Smooth muscle cell (in vitro differentiated cells): Measurements from ENCODE around the gene MYO10. TPM values are rescaled to one million over a fixed set of nuclear protein-coding genes. Genes with fewer than 3 reads are reported as not detected.

Source experiments
- DNase-seq: peaks from one replicate; lab custom pipeline; 2025; ENCODE audit not compliant: unreplicated experiment; lab: John Stamatoyannopoulos, UW
- H2AFZ ChIP-seq: fragments of 200-600 bp; sonication (generic); 2 replicates; pipeline ENCODE4 v1.6.0; 2016; ENCODE audit warnings: antibody characterized with exemption, low read depth, mild to moderate bottlenecking
- H3F3A ChIP-seq: fragments of 200-600 bp; sonication (generic); 2 replicates; pipeline ENCODE4 v1.6.0; 2017; ENCODE audit warnings: antibody characterized with exemption, low read depth
- H3K27ac ChIP-seq: fragments of 200-600 bp; sonication (generic); 2 replicates; pipeline ENCODE4 v1.5.1; 2016; ENCODE audit warnings: low read depth, mild to moderate bottlenecking
- H3K27me3 ChIP-seq: fragments of 200-600 bp; sonication (generic); 2 replicates; pipeline ENCODE4 v1.6.1; 2016; ENCODE audit warnings: low read depth, mild to moderate bottlenecking
- H3K36me3 ChIP-seq: fragments of 200-600 bp; sonication (generic); 2 replicates; pipeline ENCODE4 v1.5.1; 2016; ENCODE audit warnings: low read depth
- H3K4me1 ChIP-seq: fragments of 200-600 bp; sonication (generic); 2 replicates; pipeline ENCODE4 v1.5.1; 2016; ENCODE audit warnings: low read depth
- H3K4me2 ChIP-seq: fragments of 200-600 bp; sonication (generic); 2 replicates; pipeline ENCODE4 v1.6.0; 2016; ENCODE audit warnings: mild to moderate bottlenecking
- H3K4me3 ChIP-seq: fragments of 200-600 bp; sonication (generic); 2 replicates; pipeline ENCODE4 v1.5.1; 2016; ENCODE audit warnings: mild to moderate bottlenecking
- H3K79me2 ChIP-seq: fragments of 200-600 bp; sonication (generic); 2 replicates; pipeline ENCODE4 v1.6.0; 2016; ENCODE audit warnings: low read depth, mild to moderate bottlenecking
- H3K9ac ChIP-seq: fragments of 200-600 bp; sonication (generic); 2 replicates; pipeline ENCODE4 v1.6.0; 2016; ENCODE audit warnings: low read depth
- H3K9me3 ChIP-seq: fragments of 200-600 bp; sonication (generic); replicated peaks from 2 replicates; pipeline ENCODE4 v1.5.1; 2016; ENCODE audit warnings: low read depth
- H4K20me1 ChIP-seq: fragments of 200-600 bp; sonication (generic); 2 replicates; pipeline ENCODE4 v1.6.0; 2016; ENCODE audit warnings: low read depth
- WGBS: methylation state at CpG from one replicate; pipeline ENCODE4 v1.1.7; 2016; ENCODE audit warnings: low lambda C conversion rate; 5-methylcytosine and 5-hydroxymethylcytosine counted together
- polyA plus RNA-seq: library from polyadenylated mRNA; unstranded; fragments of >200 nt; fragmentation: Nextera tagmentation; extraction: Ambion mirVana; gene quantifications from 2 replicates; pipeline ENCODE4 v1.2.1, GENCODE V29; 2016
- total RNA-seq: library from RNA; depleted of rRNA; stranded (reverse); fragments of >200 nt; gene quantifications from 2 replicates; pipeline ENCODE4 v1.2.3, GENCODE V29; 2014
- TF ChIP-seq, protein P1 (sequence below): fragments of 200-600 bp; sonication (generic); IDR thresholded peaks from 2 replicates; pipeline ENCODE4 v1.5.1; 2017; ENCODE audit warnings: borderline replicate concordance, mild to moderate bottlenecking, antibody characterized with exemption; ENCODE audit not compliant: insufficient read depth, poor library complexity, severe bottlenecking

Gene MYO10
- total and polyA plus RNA-seq, 2 experiments from 2014 or later, result 76.4 to 96.8 TPM

DNA sequence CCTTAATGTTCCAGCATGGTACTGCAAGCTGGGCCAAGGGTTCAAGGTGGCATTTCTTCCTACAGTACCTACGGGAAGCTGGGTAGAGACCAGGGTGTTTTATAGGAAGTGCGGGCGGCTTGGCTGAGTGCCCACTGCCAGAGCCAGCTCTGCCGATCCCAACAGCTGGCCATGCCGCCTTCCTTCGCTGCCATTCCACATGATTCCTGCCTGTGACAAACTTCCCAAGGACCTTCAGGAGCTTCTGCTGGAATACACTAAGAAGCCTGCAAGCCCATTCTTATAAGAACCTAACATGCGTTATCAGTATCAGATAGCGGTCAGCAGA is 22.0 kb downstream of the MYO10 start:
- peaks cover 17% of the 10 kb centered on the region for H3F3A ChIP-seq
- peaks cover 10% of the 10 kb centered on the region for H3K4me1 ChIP-seq
- no peak overlapping the region for H3K27ac ChIP-seq
- peaks cover 100% of the 10 kb centered on the region for H4K20me1 ChIP-seq
- no peak overlapping the region for H3K9ac ChIP-seq
- TF ChIP-seq, protein P1, sequence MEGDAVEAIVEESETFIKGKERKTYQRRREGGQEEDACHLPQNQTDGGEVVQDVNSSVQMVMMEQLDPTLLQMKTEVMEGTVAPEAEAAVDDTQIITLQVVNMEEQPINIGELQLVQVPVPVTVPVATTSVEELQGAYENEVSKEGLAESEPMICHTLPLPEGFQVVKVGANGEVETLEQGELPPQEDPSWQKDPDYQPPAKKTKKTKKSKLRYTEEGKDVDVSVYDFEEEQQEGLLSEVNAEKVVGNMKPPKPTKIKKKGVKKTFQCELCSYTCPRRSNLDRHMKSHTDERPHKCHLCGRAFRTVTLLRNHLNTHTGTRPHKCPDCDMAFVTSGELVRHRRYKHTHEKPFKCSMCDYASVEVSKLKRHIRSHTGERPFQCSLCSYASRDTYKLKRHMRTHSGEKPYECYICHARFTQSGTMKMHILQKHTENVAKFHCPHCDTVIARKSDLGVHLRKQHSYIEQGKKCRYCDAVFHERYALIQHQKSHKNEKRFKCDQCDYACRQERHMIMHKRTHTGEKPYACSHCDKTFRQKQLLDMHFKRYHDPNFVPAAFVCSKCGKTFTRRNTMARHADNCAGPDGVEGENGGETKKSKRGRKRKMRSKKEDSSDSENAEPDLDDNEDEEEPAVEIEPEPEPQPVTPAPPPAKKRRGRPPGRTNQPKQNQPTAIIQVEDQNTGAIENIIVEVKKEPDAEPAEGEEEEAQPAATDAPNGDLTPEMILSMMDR, result no peak
- no peak for DNase-seq
- no peaks in the 10 kb centered on the region for H3K27me3 ChIP-seq
- H3K79me2 ChIP-seq, result peaks cover 100% of the 10 kb centered on the region
- H3K4me2 ChIP-seq, result no peak overlapping the region
- H3K4me3 ChIP-seq, result no peak overlapping the region
- 90% methylated on average over 8 of the region's 8 CpGs for WGBS
- H3K36me3 ChIP-seq, result no peaks in the 10 kb centered on the region
- H3K9me3 ChIP-seq, result no peaks in the 10 kb centered on the region
- no peak overlapping the region for H2AFZ ChIP-seq

DNA sequence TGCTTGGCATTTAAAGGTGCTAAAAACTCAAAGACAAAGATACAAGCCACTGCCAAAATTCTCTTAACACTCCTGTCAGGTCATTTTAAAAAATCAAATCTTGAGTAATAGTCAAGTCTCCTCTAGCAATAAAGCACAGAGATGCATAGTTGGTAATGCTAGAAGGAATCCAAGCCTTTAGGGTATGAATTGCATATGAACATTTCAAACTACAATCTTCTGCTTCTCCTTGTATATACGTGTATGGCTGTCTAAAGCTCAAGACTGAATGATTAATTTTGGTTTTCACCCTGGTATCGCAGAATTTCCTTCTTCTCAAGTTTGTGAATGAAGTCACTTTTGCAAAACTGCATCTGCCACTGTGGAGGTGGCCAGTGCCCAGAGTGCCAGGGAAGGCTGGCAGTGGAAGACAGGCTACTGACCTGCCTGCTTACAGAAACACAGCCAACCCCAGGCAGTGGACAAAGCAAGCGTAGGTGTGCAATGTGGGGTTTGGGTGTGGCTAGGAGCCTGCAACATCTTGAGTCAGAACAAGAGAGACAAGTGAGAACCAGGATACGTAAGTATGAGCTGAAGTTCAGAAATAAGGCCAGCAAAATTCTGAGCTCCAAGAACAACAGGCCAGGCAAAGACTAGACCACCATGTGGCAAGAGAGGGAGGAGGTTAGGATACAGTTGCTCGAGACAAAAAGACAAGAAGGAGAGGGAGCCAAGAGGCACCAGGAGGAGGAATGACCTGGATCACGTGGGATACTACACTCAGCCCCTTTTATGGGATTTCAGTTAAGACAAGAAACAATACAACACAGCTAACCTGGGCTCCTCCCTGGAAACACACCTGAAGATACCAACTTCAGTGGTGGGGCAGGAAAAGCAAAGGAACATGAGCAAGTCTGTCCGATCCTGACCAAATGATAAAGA is 22.6 kb downstream of the MYO10 start:
- no peak overlapping the region for H3K4me2 ChIP-seq
- TF ChIP-seq, protein P1, result no peak
- H3K27me3 ChIP-seq, result no peaks in the 10 kb centered on the region
- H3K9ac ChIP-seq, result no peak overlapping the region
- H2AFZ ChIP-seq, result no peak overlapping the region
- no peak for DNase-seq
- peaks cover 17% of the 10 kb centered on the region for H3F3A ChIP-seq
- H3K4me1 ChIP-seq, result peaks cover 10% of the 10 kb centered on the region
- peaks cover 100% of the 10 kb centered on the region for H3K79me2 ChIP-seq
- H3K36me3 ChIP-seq, result no peaks in the 10 kb centered on the region
- H3K4me3 ChIP-seq, result no peak overlapping the region
- H3K27ac ChIP-seq, result no peak overlapping the region
- 88% methylated on average over 7 of the region's 7 CpGs for WGBS
- H4K20me1 ChIP-seq, result peaks cover 100% of the 10 kb centered on the region
- H3K9me3 ChIP-seq, result no peaks in the 10 kb centered on the region

DNA sequence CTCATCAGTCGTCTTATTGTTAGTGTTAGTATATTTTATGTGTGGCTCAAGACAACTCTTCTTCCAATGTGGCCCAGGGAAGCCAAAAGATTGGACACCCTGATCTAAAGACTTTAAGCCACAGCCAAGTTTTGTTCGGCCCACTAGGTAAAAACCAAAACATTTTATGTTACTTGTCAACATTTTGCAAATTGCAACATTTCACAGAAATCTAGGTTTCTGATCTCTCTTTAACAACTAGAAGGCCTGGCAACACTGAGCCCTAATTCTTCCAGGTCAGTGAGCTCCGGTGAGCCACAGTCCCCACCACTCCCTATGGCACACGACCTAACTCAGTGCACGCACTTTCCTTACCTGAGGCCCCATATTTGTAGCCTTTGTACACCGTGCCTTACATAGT is 24.0 kb downstream of the MYO10 start:
- no peak overlapping the region for H3K9ac ChIP-seq
- H3K79me2 ChIP-seq, result peaks cover 100% of the 10 kb centered on the region
- H3F3A ChIP-seq, result peaks cover 12% of the 10 kb centered on the region
- no peaks in the 10 kb centered on the region for H3K9me3 ChIP-seq
- H3K4me2 ChIP-seq, result no peak overlapping the region
- H4K20me1 ChIP-seq, result peaks cover 100% of the 10 kb centered on the region
- H3K4me3 ChIP-seq, result no peak overlapping the region
- TF ChIP-seq, protein P1, result no peak
- WGBS, result 94% methylated on average over 6 of the region's 6 CpGs
- H2AFZ ChIP-seq, result no peak overlapping the region
- no peak for DNase-seq
- H3K4me1 ChIP-seq, result peaks cover 10% of the 10 kb centered on the region
- no peak overlapping the region for H3K27ac ChIP-seq
- H3K27me3 ChIP-seq, result no peaks in the 10 kb centered on the region
- H3K36me3 ChIP-seq, result no peaks in the 10 kb centered on the region

DNA sequence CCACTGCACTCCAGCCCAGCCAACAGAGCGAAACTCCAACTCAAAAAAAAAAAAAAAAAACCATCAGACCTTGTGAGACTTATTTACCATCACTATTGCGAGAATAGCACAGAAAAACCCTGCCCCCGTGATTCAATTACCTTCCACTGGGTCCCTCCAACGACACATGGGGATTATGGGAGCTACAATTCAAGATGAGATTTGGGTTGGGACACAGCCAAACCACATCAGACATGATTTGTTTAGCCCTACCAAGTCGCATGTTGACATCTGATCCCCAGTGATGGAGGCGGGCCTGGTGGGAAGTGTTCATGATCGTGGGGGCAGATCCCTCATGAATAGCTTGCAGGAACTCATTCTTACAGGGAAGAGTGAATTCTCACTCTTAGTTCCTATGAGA is 26.6 kb downstream of the MYO10 start:
- TF ChIP-seq, protein P1, result no peak
- peaks cover 100% of the 10 kb centered on the region for H3K79me2 ChIP-seq
- no peaks in the 10 kb centered on the region for H3K4me1 ChIP-seq
- no peak overlapping the region for H3K4me2 ChIP-seq
- DNase-seq, result no peak
- no peaks in the 10 kb centered on the region for H3K9me3 ChIP-seq
- H3K4me3 ChIP-seq, result no peak overlapping the region
- H3K27ac ChIP-seq, result no peak overlapping the region
- H4K20me1 ChIP-seq, result peaks cover 100% of the 10 kb centered on the region
- no peak overlapping the region for H2AFZ ChIP-seq
- WGBS, result 56% methylated on average over 7 of the region's 7 CpGs
- H3K9ac ChIP-seq, result no peak overlapping the region
- H3K27me3 ChIP-seq, result no peaks in the 10 kb centered on the region
- peaks cover 4% of the 10 kb centered on the region for H3F3A ChIP-seq
- no peaks in the 10 kb centered on the region for H3K36me3 ChIP-seq
